Upper lobe of left lung (tissue), 4 donors: ENCODE results near the gene MSI2.

Experiments
- CTCF ChIP-seq, 6 experiments: fragments of 450-650 bp in 4 of 6; fragments of 200-600 bp in 2 of 6; sonication (generic) in 2 of 6; IDR thresholded peaks; one replicate each; pipeline ENCODE4 v1.5.1; 2016 to 2019; ENCODE audit warnings: antibody characterized with exemption in 6 of 6
- POLR2A ChIP-seq, 4 donors: fragments of 450-650 bp; IDR thresholded peaks; one replicate each; pipeline ENCODE4 v1.5.1; 2016 to 2017; ENCODE audit warnings: antibody characterized with exemption in 4 of 4, mild to moderate bottlenecking in 2 of 4
- POLR2AphosphoS5 ChIP-seq, 2 donors: sonication (generic); formaldehyde crosslinking; IDR thresholded peaks; one replicate each; pipeline ENCODE4 v1.5.1; 2017; ENCODE audit warnings: antibody characterized with exemption in 2 of 2

- TF ChIP-seq CTCF (IDR thresholded peaks at IDR 0.05) = no peak
- no peak for TF ChIP-seq POLR2A (IDR thresholded peaks at IDR 0.05)
- no peak for TF ChIP-seq POLR2AphosphoS5 (IDR thresholded peaks at IDR 0.05)
Measured at GRCh38 chr17:57357830-57358430, 101.6 kb downstream of the MSI2 start.
